AG04450 (cell line): Measurements from ENCODE around the gene LOC101059915.
"Not testable (repeated sequence)": the region's sequence is repeated elsewhere in the genome, so short reads cannot be mapped to it uniquely, and the experiment has no call there.

Experiments used
- CTCF ChIA-PET: fragments of 300-600, 350-600 bp; formaldehyde crosslinking; extraction: SDS; loops from one replicate; lab custom pipeline; 2022; ENCODE audit warnings: antibody characterized with exemption, inconsistent platforms; lab: Charles Lee
- POLR2A ChIA-PET: fragments of 350-600 bp; formaldehyde crosslinking; extraction: SDS; loops from one replicate; lab custom pipeline; 2021; ENCODE audit warnings: antibody characterized with exemption, inconsistent platforms; lab: Yijun Ruan, JAX
- DNase-seq: peaks from one replicate; pipeline ENCODE4 v3.0.0-alpha.2; 2011; ENCODE audit warnings: low read depth, low spot score
- H3K27ac ChIP-seq: one replicate; pipeline ENCODE4 v1.5.1; 2012; ENCODE audit warnings: low read depth, low read length, control low read depth
- H3K27me3 ChIP-seq: one replicate; pipeline ENCODE4 v1.6.0; 2012; ENCODE audit warnings: low read length; ENCODE audit not compliant: control insufficient read depth, insufficient read depth
- H3K4me3 ChIP-seq: 2 replicates; pipeline ENCODE4 v1.5.1; 2011; ENCODE audit warnings: mild to moderate bottlenecking, low read depth, low read length, control low read depth
- H3K9me3 ChIP-seq: 2 replicates; pipeline ENCODE4 v1.5.1; 2012; ENCODE audit warnings: low read length; ENCODE audit not compliant: control insufficient read depth, insufficient read depth
- TF ChIP-seq, protein P1 (sequence below): IDR thresholded peaks from 2 replicates; pipeline ENCODE4 v1.5.1; 2011; ENCODE audit warnings: low read depth, low read length, control low read depth, inconsistent platforms

LOC101059915 gene

DNA sequence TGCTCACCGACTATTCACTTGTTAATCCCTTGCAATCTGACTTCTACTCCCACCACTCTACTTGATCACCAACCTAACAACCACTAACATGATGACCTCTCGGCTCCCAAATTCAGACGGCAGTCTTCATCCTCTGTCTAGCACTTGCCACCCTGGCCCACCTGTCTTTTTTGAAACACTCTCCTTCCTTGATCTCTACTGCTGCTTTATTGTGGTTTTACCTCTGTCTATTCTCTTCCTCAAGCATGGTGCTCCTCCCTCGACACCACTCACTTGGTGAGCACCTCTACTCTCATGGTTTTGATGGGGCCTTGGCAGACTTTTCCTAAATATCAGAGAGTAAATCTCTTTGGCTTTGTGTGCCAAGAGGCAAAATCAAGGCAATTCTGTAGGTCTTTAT is 27.3 kb upstream of the LOC101059915 start:
- CTCF ChIA-PET = no interaction called here

DNA sequence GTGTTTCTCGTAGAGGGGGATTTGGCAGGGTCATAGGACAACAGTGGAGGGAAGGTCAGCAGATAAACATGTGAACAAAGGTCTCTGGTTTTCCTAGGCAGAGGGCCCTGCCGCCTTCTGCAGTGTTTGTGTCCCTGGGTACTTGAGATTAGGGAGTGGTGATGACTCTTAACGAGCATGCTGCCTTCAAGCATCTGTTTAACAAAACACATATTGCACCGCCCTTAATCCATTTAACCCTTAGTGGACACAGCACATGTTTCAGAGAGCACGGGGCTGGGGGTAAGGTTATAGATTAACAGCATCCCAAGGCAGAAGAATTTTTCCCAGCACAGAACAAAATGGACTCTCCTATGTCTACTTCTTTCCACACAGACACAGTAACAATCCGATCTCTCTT is 22.9 kb upstream of the LOC101059915 start:
- H3K27ac ChIP-seq, DNase-seq, H3K4me3 ChIP-seq, H3K9me3 ChIP-seq, CTCF ChIA-PET, POLR2A ChIA-PET, H3K27me3 ChIP-seq: not testable (repeated sequence)

More for the DNA sequence above, 27.3 kb upstream of the LOC101059915 start:
- TF ChIP-seq, protein P1, sequence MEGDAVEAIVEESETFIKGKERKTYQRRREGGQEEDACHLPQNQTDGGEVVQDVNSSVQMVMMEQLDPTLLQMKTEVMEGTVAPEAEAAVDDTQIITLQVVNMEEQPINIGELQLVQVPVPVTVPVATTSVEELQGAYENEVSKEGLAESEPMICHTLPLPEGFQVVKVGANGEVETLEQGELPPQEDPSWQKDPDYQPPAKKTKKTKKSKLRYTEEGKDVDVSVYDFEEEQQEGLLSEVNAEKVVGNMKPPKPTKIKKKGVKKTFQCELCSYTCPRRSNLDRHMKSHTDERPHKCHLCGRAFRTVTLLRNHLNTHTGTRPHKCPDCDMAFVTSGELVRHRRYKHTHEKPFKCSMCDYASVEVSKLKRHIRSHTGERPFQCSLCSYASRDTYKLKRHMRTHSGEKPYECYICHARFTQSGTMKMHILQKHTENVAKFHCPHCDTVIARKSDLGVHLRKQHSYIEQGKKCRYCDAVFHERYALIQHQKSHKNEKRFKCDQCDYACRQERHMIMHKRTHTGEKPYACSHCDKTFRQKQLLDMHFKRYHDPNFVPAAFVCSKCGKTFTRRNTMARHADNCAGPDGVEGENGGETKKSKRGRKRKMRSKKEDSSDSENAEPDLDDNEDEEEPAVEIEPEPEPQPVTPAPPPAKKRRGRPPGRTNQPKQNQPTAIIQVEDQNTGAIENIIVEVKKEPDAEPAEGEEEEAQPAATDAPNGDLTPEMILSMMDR = no peak
- Histone ChIP-seq H3K9me3 (no peaks in the 10 kb centered on the region; the same call in 1 of the 2 replicates), H3K27ac (no peak overlapping the region), H3K27me3 (no peaks in the 10 kb centered on the region), H3K4me3 (no peak overlapping the region)
- POLR2A ChIA-PET = no interaction called here
- DNase-seq = no peak

DNA sequence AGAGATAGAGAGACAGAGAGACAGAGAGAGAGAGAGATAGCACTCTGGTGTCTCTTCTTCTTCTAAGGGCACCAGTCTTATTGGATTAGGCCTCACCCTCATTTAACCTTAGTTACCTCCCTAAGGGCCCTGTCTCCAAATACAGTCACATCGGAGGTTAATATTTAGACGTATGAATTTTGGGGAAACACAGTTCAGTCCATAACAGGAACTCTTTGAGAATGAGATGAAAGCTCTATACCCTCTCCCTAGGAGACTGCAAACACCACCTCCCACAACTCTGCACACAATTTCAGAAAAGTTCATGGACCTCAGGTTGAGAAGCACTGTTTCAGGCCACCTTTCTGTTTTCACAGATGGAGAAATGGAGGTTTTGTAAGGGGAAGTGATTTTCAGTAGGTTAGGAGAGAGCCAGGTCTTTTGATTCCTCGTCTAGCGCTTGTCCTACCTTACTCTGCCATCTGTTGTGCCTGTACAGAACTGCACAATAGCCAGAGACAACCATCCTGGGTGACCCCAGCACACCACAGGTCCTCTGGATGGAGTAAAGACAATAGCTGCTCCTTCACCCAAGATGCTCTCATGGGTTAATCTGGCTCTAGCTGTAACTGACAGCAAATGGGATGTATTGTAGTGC is 16.9 kb upstream of the LOC101059915 start:
- DNase-seq = no peak
- CTCF ChIA-PET = no interaction called here
- POLR2A ChIA-PET = no interaction called here
- H3K9me3 ChIP-seq = no peaks in the 10 kb centered on the region; the same call in 1 of the 2 replicates
- H3K4me3 ChIP-seq = no peak overlapping the region
- TF ChIP-seq, protein P1 = no peak
- H3K27ac ChIP-seq = no peak overlapping the region
- no peaks in the 10 kb centered on the region for H3K27me3 ChIP-seq

DNA sequence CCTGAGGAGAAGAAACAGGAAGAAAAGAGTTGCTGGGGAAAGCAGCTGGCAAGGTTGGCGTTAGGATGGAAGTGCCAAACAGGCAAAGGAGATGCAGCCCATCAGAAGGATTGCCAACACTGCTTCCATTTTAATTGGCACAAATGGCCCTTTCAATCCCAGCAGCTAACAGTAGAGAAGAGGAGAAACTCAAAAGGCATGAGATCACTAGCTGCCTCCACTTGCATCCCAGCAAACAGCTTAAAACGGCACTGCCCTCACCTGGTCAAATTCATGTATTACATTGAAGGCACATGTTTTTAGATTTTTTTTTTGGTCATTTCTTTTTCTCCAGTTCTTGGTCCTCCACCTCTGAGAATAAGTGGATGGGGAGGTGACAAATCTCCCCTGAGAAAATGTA is 14.9 kb upstream of the LOC101059915 start:
- Histone ChIP-seq H3K27ac (no peak overlapping the region), H3K4me3 (no peak overlapping the region), H3K9me3 (no peaks in the 10 kb centered on the region), H3K27me3 (no peaks in the 10 kb centered on the region)
- ChIA-PET POLR2A (no interaction called here), CTCF (interaction anchor here (0.6 to 1.2 kb wide), 3 partner anchors 28 to 682 kb away, joined by 3 to 7 read pairs (median 4); no protein-coding TSS in a partner anchor)
- peak; percentile 18 for DNase-seq
- TF ChIP-seq, protein P1 = peak; percentile 57

DNA sequence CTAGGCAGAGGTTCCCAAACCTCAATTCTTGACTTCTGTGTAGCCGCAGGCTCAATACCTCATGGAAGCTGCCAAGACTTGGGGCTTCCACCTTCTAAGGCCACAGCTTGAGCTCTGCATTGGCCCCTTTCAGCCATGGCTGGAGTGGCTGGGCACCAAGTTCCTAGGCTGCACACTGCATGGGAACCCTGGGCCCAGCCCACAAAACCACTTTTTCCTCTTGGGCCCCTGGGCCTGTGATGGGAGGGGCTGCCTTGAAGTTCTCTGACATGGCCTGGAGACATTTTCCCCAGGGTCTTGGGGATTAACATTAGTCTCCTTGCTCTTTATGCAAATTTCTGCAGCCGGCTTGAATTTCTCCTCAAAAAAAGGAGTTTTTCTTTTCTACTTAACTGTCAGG is 14.0 kb upstream of the LOC101059915 start:
- CTCF ChIA-PET = interaction anchor here (0.6 kb wide), 1 partner anchor 1520 kb away, joined by 5 read pairs; the partner anchor contains the start of gene IGBP1
- TF ChIP-seq, protein P1 = no peak
- no peaks in the 10 kb centered on the region for H3K27me3 ChIP-seq
- no peak overlapping the region for H3K27ac ChIP-seq
- H3K9me3 ChIP-seq = no peaks in the 10 kb centered on the region
- H3K4me3 ChIP-seq = no peak overlapping the region
- no peak for DNase-seq
- POLR2A ChIA-PET = no interaction called here
